ENCODE measurements around the gene MARCHF11. TPM values are rescaled to one million over a fixed set of nuclear protein-coding genes. Genes with fewer than 3 reads are reported as not detected.

The MARCHF11 gene
- total RNA-seq, 1 experiment from 2014 or later, result 0.37 TPM

GRCh38 chr5:16144416-16144815, 35.2 kb downstream of the MARCHF11 start:
- H3K79me2 ChIP-seq (ENCODE audit: insufficient read depth, low read length), result no peaks in the 10 kb centered on the region
- no peak overlapping the region for H2BK12ac ChIP-seq (ENCODE audit: insufficient read length, low read depth, low read length)
- H2BK20ac ChIP-seq (ENCODE audit: low read depth, low read length, poor library complexity, severe bottlenecking), result no peak overlapping the region
- H3K4ac ChIP-seq (ENCODE audit: low read depth, low read length), result no peak overlapping the region
- Mint-ChIP-seq H3K36me3 (ENCODE audit: insufficient read depth in 1 of 3, low read depth in 3 of 3) (peaks cover 0 to under 1% (median 0%) of the 10 kb centered on the region in 3 experiments; a peak in 2 of 7 replicates), H3K4me3 (no peak overlapping the region), H3K27me3 (ENCODE audit: low read depth) (no peaks in the 10 kb centered on the region), H3K4me1 (peaks cover 0 to 9% of the 10 kb centered on the region in 2 experiments; a peak in 2 of 4 replicates), H3K9me3 (peaks cover 6 to 11% of the 10 kb centered on the region in 2 experiments), H3K27ac (no peak overlapping the region)
- H3K27me3 ChIP-seq (ENCODE audit: insufficient read depth, low read length), result no peaks in the 10 kb centered on the region
- no peaks in the 10 kb centered on the region for H4K20me1 ChIP-seq (ENCODE audit: control insufficient read depth, insufficient read depth, insufficient read length)
- H4K8ac ChIP-seq (replicated peaks; ENCODE audit: insufficient read length, low read depth, low read length), result no peak overlapping the region
- no peak overlapping the region for H3K56ac ChIP-seq (ENCODE audit: insufficient read length, low read depth, low read length)
- H3K27ac ChIP-seq (ENCODE audit: insufficient read length, low read depth, low read length), result no peak overlapping the region
- H3K9me3 ChIP-seq (ENCODE audit: control insufficient read depth, low read depth, low read length), result no peaks in the 10 kb centered on the region
- no peak overlapping the region for H3T11ph ChIP-seq (ENCODE audit: low read length)
- H2AK5ac ChIP-seq (ENCODE audit: insufficient read length, low read length), result no peak overlapping the region
- no peaks in the 10 kb centered on the region for H3K4me1 ChIP-seq (ENCODE audit: insufficient read depth, low read length)
- no peak overlapping the region for H4K91ac ChIP-seq (ENCODE audit: insufficient read length, low read depth, low read length)
- no peak for TF ChIP-seq CTCF (conservative IDR thresholded peaks at IDR 0.05)
- no peak for DNase-seq
- no CpG with 5 or more reads among the region's 4 CpGs for WGBS (ENCODE audit: extremely low coverage, insufficient read length, low lambda C conversion rate)
- H2BK15ac ChIP-seq (ENCODE audit: low read depth, low read length), result no peak overlapping the region
- no peak overlapping the region for H2BK120ac ChIP-seq (ENCODE audit: low read depth, low read length, poor library complexity, severe bottlenecking)
- no peak overlapping the region for H3K18ac ChIP-seq (ENCODE audit: insufficient read length, low read depth, low read length)
- no peak overlapping the region for H3K4me2 ChIP-seq (ENCODE audit: insufficient read depth, insufficient read length, low read length)
- H3K23ac ChIP-seq (ENCODE audit: insufficient read length, low read depth, low read length), result no peak overlapping the region
- H2BK5ac ChIP-seq (ENCODE audit: insufficient read length, low read length), result no peak overlapping the region
- H3K23me2 ChIP-seq (ENCODE audit: insufficient read length, low read depth, low read length, poor library complexity, severe bottlenecking), result no peaks in the 10 kb centered on the region
- H3K79me1 ChIP-seq (ENCODE audit: insufficient read depth, low read depth, low read length, poor library complexity, severe bottlenecking), result no peaks in the 10 kb centered on the region
- H2AFZ ChIP-seq (ENCODE audit: low read length), result no peak overlapping the region
- H4K5ac ChIP-seq (ENCODE audit: insufficient read length, low read depth, low read length), result no peak overlapping the region
- no peak overlapping the region for H3K9ac ChIP-seq (ENCODE audit: extremely low read depth, insufficient read length, low read length)
- no peak overlapping the region for H3K14ac ChIP-seq (ENCODE audit: insufficient read depth, low read length)
